ENCODE results near the gene CLECL1.

GRCh38 chr12:9729082-9729481 lies 3.8 kb downstream of the CLECL1 start:
- TF ChIP-seq CTCF (IDR thresholded peaks at IDR 0.05) (no peak), POLR2A (IDR thresholded peaks at IDR 0.05) (no peak)

All from uterus (tissue), 2 donors.